Activated naive CD4-positive, alpha-beta T cell treated with anti-CD3 and anti-CD28 coated beads, Interleukin-2, amount 10 ng/mL, durations not matched to agents 5 hours and 36 hours (primary cell): Measurements from ENCODE around the gene CHST7. TPM values are rescaled to one million over a fixed set of nuclear protein-coding genes. Genes with fewer than 3 reads are reported as not detected.

Source experiments
- total RNA-seq, 2 experiments: library from RNA; stranded (reverse); gene quantifications; one replicate each; pipeline ENCODE4 v1.2.3, GENCODE V29; 2021

The CHST7 gene, protein sequence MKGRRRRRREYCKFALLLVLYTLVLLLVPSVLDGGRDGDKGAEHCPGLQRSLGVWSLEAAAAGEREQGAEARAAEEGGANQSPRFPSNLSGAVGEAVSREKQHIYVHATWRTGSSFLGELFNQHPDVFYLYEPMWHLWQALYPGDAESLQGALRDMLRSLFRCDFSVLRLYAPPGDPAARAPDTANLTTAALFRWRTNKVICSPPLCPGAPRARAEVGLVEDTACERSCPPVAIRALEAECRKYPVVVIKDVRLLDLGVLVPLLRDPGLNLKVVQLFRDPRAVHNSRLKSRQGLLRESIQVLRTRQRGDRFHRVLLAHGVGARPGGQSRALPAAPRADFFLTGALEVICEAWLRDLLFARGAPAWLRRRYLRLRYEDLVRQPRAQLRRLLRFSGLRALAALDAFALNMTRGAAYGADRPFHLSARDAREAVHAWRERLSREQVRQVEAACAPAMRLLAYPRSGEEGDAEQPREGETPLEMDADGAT
- total RNA-seq = 10 to 100 TPM; 13.3 to 13.7 TPM

DNA sequence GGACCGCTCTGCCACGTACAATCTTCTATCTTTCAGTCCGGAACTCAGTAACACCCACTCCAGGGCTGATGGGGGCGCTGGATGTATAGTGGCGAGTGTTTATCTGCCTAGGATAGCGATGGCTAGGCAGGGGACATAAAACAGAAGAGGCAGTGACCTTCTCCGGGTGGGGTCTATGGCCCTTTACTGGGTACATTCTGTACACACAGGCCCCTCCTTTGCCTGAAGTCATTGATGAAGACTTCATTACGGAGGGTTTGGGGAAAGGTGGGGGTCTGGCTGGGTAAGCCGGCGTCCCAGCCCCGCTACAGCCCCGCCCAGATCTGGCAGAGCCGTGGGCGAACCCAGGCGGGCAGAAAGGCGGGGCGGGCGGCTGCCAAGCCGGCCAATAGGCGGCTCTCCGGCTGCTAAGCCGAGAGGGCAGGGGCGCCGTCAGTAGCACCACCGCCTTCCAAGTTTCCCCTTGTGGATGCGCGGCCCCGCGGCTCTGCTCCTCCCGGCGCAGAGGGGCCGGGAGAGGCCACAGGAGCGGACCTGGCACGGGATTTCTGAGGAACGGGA, at the start of gene CHST7:
CHST7 (plus strand) TSS at position 435 of the 561 bp plus-strand sequence. CDS start 167 bp downstream, outside the sequence.

DNA sequence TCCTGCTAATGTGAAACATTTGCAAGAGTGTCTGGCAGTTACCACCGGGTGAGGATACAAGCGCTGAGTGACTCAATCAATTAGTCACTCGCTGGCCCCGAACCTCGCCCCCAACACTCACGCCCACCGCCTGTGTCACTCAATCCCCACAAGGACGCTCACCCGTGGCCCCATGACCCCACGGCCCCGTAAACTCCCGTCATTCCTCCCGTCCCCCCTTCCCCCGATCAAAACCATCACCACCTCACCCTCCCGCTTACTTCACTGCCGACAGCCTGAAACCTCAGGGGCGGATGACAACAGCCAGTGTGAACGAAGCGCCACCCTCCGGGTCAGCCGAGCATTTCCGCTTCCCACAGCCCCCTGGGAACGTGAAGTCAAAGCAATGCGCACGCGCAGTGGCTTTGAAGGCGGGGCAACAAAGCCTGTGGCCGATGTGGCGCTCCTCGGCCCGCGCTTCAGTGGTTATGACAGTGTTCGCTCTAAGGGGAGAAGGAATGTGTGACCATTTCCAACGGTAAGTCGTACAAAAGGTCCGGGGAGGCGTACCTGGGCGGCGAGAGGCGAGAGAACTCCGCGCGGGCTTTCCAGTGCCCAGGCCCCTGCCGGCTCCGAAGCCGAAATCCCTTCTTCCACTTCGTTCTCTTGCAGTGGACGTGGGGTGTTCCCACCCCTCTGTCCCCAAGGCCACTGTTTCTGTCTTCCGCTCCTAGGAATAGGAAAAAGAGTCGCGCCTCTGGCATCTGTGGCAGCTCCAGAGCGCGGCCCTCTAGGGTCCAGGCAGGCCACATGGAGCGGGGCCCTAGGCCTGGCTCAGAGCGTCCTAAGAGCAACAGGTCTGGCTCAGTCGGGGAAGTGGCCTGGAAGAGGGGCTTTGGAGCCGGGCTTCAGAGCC, 28.2 kb upstream of the CHST7 start, which contains the start of gene ZNF674:
ZNF674 (minus strand) TSS at position 311 of the 895 bp plus-strand sequence. CDS start 3,334 bp downstream, outside the sequence.

Other genes starting within 250 kb of the CHST7 start
- 1 to 10 TPM; 5.1 to 5.6 TPM for gene ZNF674, start 28.3 kb upstream of the CHST7 start, total RNA-seq
- gene SLC9A7, start 185.4 kb downstream of the CHST7 start, total RNA-seq = 1 to 10 TPM; 4.3 to 5.1 TPM